GM12878 (cell line): ENCODE measurements around the gene KLHL3. TPM values are rescaled to one million over a fixed set of nuclear protein-coding genes. Genes with fewer than 3 reads are reported as not detected.

Source experiments
- ATAC-seq: fragments of 200-7000 bp; cut with Tn5 transposase; 3 replicates; pipeline ENCODE4 v1.9.1; 2020; ENCODE audit warnings: mild to moderate bottlenecking, moderate library complexity
- BruUV-seq: library from RNA; stranded (reverse); fragments of 400-500 nt; replicated peaks from 2 replicates; lab custom pipeline; 2021; lab: Mats Ljungman, UMichigan
- CTCF ChIA-PET: fragments of 300-600 bp; sonication (Branson Sonifier 250); formaldehyde crosslinking; extraction: SDS; loops from one replicate; lab custom pipeline; 2021; ENCODE audit warnings: inconsistent platforms; lab: Yijun Ruan, JAX
- POLR2A ChIA-PET: fragments of 350-600 bp; formaldehyde crosslinking; extraction: SDS; loops from one replicate; lab custom pipeline; 2021; ENCODE audit warnings: inconsistent platforms; lab: Charles Lee
- RAD21 ChIA-PET: fragments of 300-600 bp; sonication (Branson Sonifier 250); formaldehyde crosslinking; loops from one replicate; lab custom pipeline; 2023; ENCODE audit warnings: antibody characterized with exemption; ENCODE audit not compliant: unreplicated experiment; lab: Charles Lee
- SMC1A ChIA-PET: fragments of 300-600 bp; sonication (Branson Sonifier 250); formaldehyde crosslinking; loops from one replicate; lab custom pipeline; 2023; ENCODE audit not compliant: unreplicated experiment, uncharacterized antibody; lab: Charles Lee
- DNase-seq: peaks from one replicate; pipeline ENCODE4 v3.0.0-alpha.2; 2011; ENCODE audit warnings: low read depth, low spot score
- FAIRE-seq: peaks from 3 replicates; lab custom pipeline; 2011; peaks lifted over from hg19 to GRCh38; lab: Jason Lieb, UNC
- H2AFZ ChIP-seq: 2 replicates; pipeline ENCODE4 v1.6.0; 2011; ENCODE audit warnings: low read depth, low read length, control low read depth; ENCODE audit not compliant: control insufficient read depth
- H3K27ac ChIP-seq: 2 replicates; pipeline ENCODE4 v1.5.1; 2011; ENCODE audit warnings: control low read depth; ENCODE audit not compliant: control insufficient read depth, insufficient read depth
- H3K27me3 ChIP-seq, 2 experiments: replicated peaks in 1 of 2; 2 replicates each; pipeline versions ENCODE4 v1.6.0 to v1.6.1; 2011; ENCODE audit warnings: low read length in 1 of 2; ENCODE audit not compliant: control insufficient read depth in 2 of 2, insufficient read depth in 2 of 2
- H3K36me3 ChIP-seq, 2 experiments: 2 replicates each; pipeline ENCODE4 v1.5.1; 2011; ENCODE audit warnings: low read length in 1 of 2; ENCODE audit not compliant: control insufficient read depth in 2 of 2, insufficient read depth in 2 of 2
- H3K4me1 ChIP-seq: 2 replicates; pipeline ENCODE4 v1.6.1; 2011; ENCODE audit warnings: mild to moderate bottlenecking, low read length, moderate library complexity, mixed read lengths; ENCODE audit not compliant: control insufficient read depth, insufficient read depth
- H3K4me2 ChIP-seq: 2 replicates; pipeline ENCODE4 v1.6.0; 2011; ENCODE audit warnings: control low read depth; ENCODE audit not compliant: control insufficient read depth, insufficient read depth
- H3K4me3 ChIP-seq: fragments of 200-600 bp; sonication (generic); 2 replicates; pipeline ENCODE4 v1.5.1; 2016
- H3K79me2 ChIP-seq: 2 replicates; pipeline ENCODE4 v1.6.0; 2011; ENCODE audit warnings: low read length; ENCODE audit not compliant: control insufficient read depth, insufficient read depth
- H3K9ac ChIP-seq: 2 replicates; pipeline ENCODE4 v1.8.0; 2011; ENCODE audit warnings: low read length, control low read depth, mixed read lengths; ENCODE audit not compliant: control insufficient read depth, insufficient read depth
- H3K9me3 ChIP-seq: replicated peaks from 3 replicates; pipeline ENCODE4 v1.5.1; 2011; ENCODE audit warnings: mild to moderate bottlenecking, low read length; ENCODE audit not compliant: control insufficient read depth, insufficient read depth
- H4K20me1 ChIP-seq: 2 replicates; pipeline ENCODE4 v1.6.0; 2011; ENCODE audit not compliant: control insufficient read depth, insufficient read depth
- ESRRA ChIP-seq: IDR thresholded peaks from 2 replicates; pipeline ENCODE4 v1.6.1; 2012; ENCODE audit warnings: mild to moderate bottlenecking, low read length, improper control_type of control experiment
- GATAD2B ChIP-seq: fragments of 450-650 bp; conservative IDR thresholded peaks from 2 replicates; pipeline ENCODE4 v1.6.1; 2017; ENCODE audit warnings: low read depth, mild to moderate bottlenecking, moderate library complexity
- MTA3 ChIP-seq: IDR thresholded peaks from 2 replicates; pipeline ENCODE4 v1.6.1; 2012; ENCODE audit warnings: low read length, inconsistent platforms, borderline replicate concordance
- MXI1 ChIP-seq: fragments of 150-350 bp; IDR thresholded peaks from 2 replicates; pipeline ENCODE4 v1.6.1; 2011; ENCODE audit warnings: low read depth, mild to moderate bottlenecking, inconsistent platforms, low read length, improper control_type of control experiment
- MYC ChIP-seq: IDR thresholded peaks from 2 replicates; pipeline ENCODE4 v1.6.1; 2011; ENCODE audit warnings: mild to moderate bottlenecking, low read length, moderate library complexity, inconsistent platforms; ENCODE audit not compliant: insufficient read depth, insufficient replicate concordance, insufficient read length, severe bottlenecking
- NFXL1 ChIP-seq: fragments of 450-650 bp; IDR thresholded peaks from 2 replicates; pipeline ENCODE4 v1.6.1; 2017; ENCODE audit warnings: antibody characterized with exemption, mild to moderate bottlenecking, borderline replicate concordance
- RB1 ChIP-seq: fragments of 450-650 bp; formaldehyde crosslinking; IDR thresholded peaks from 2 replicates; pipeline ENCODE4 v1.6.1; 2017; ENCODE audit warnings: mild to moderate bottlenecking, borderline replicate concordance
- SPI1 ChIP-seq: IDR thresholded peaks from 2 replicates; pipeline ENCODE4 v1.6.1; 2011; ENCODE audit warnings: low read depth, mild to moderate bottlenecking, low read length, moderate library complexity, borderline replicate concordance; ENCODE audit not compliant: insufficient read depth
- SREBF1 ChIP-seq: IDR thresholded peaks from 2 replicates; pipeline ENCODE4 v1.6.1; 2012; ENCODE audit warnings: mild to moderate bottlenecking, low read length
- SRF ChIP-seq, 2 experiments: IDR thresholded peaks; 2 replicates each; pipeline ENCODE4 v1.6.1; 2011; ENCODE audit warnings: low read depth in 2 of 2, low read length in 2 of 2, mild to moderate bottlenecking in 1 of 2, moderate library complexity in 1 of 2
- SUPT20H ChIP-seq: IDR thresholded peaks from 2 replicates; pipeline ENCODE4 v1.6.1; 2011; ENCODE audit warnings: low read depth, mild to moderate bottlenecking, low read length, moderate library complexity, borderline replicate concordance; ENCODE audit not compliant: control insufficient read depth
- TBL1XR1 ChIP-seq: IDR thresholded peaks from 2 replicates; pipeline ENCODE4 v1.6.1; 2012; ENCODE audit warnings: low read depth, low read length, improper control_type of control experiment
- WGBS: methylation state at CpG from one replicate; pipeline ENCODE4 v1.1.6; 2016; ENCODE audit warnings: low lambda C conversion rate; ENCODE audit not compliant: insufficient replicate concordance, insufficient coverage; ENCODE audit errors: missing lambda C conversion rate; 5-methylcytosine and 5-hydroxymethylcytosine counted together
- in situ Hi-C: fragments of 300-500 bp; cut with MboI; formaldehyde crosslinking; loops from 9 replicates; pipeline ENCODE4 v1.14.3; 2018; ENCODE audit warnings: mixed read lengths
- intact Hi-C: fragments of 100-400 bp; cut with micrococcal nuclease; formaldehyde crosslinking; loops from one replicate; pipeline ENCODE4 v1.14.2; 2022; ENCODE audit not compliant: unreplicated experiment
- polyA plus RNA-seq, 11 experiments: library from polyadenylated mRNA; depleted of rRNA in 4 of 11; unstranded in 6 of 11; stranded (reverse) in 5 of 11; fragments of >200 nt; fragmentation: Nextera tagmentation in 4 of 11; fragmentation: Illumina TruSeq in 1 of 11; extraction: Ambion mirVana in 4 of 11; extraction: Trizol in 1 of 11; gene quantifications; 1 replicate in 1 of 11; 2 replicates in 10 of 11; pipeline versions ENCODE4 v1.2.1 to v1.2.3, GENCODE V29; 2011 to 2016; ENCODE audit warnings: inconsistent platforms in 2 of 11, missing spikeins in 2 of 11, low read depth in 1 of 11
- total RNA-seq, 4 experiments: library from RNA; depleted of rRNA in 3 of 4; stranded (reverse); fragments of >200 nt in 3 of 4; fragmentation: Illumina TruSeq in 1 of 4; extraction: Trizol in 1 of 4; gene quantifications; 2 replicates each; pipeline versions ENCODE4 v1.2.1 to v1.2.3, GENCODE V29; 2013 to 2021
- TF ChIP-seq, protein P1 (sequence below): fragments of 450-650 bp; IDR thresholded peaks from 2 replicates; pipeline ENCODE4 v1.6.1; 2017; ENCODE audit warnings: borderline replicate concordance

KLHL3 gene
- total and polyA plus RNA-seq, 10 of the 15 experiments (the other 5 are each of a cell fraction or from before 2014, with no cell fraction given): 1.7 to 11.7 (median 5.6) TPM

GRCh38 chr5:137666901-137667300 lies 69.0 kb downstream of the KLHL3 start:
- ChIA-PET POLR2A (interaction anchor here (0.5 to 1.0 kb wide), 3 partner anchors 10 to 23 kb away, joined by 3 to 7 read pairs (median 4); no protein-coding TSS in a partner anchor), RAD21 (interaction anchor here (1.2 to 2.9 kb wide), 4 partner anchors 37 to 76 kb away, joined by 4 to 18 read pairs (median 9); partner anchors contain the start of gene KLHL3), CTCF (interaction anchor here (0.9 to 16.9 kb wide), 8 partner anchors 8 to 112 kb away, joined by 3 to 619 read pairs (median 4); partner anchors contain the start of gene KLHL3), SMC1A (interaction anchor here (0.9 to 2.4 kb wide), 13 partner anchors 8 to 222 kb away, joined by 3 to 22 read pairs (median 5); partner anchors contain the start of genes KLHL3 and PKD2L2)
- Histone ChIP-seq H3K27me3 (no peaks in the 10 kb centered on the region), H3K36me3 (no peaks in the 10 kb centered on the region; a peak in 1 of 4 replicates), H3K79me2 (no peaks in the 10 kb centered on the region), H3K4me1 (peaks cover 14% of the 10 kb centered on the region), H4K20me1 (no peaks in the 10 kb centered on the region), H3K4me2 (peak overlapping the region; percentile 30), H2AFZ (no peak overlapping the region; the same call in 1 of the 2 replicates), H3K4me3 (no peak overlapping the region), H3K27ac (peak overlapping the region; percentile 29; the same call in 1 of the 2 replicates), H3K9me3 (no peaks in the 10 kb centered on the region), H3K9ac (no peak overlapping the region)
- in situ Hi-C loops (loop anchor here (10.0 kb wide), 1 partner anchor 468 kb away; the partner anchor contains the start of gene NME5), intact Hi-C loops (no loop called here)
- DNase-seq: no peak
- ATAC-seq: no peak
- no TSS peak for BruUV-seq
- TF ChIP-seq MTA3 (no peak), MYC (no peak), SREBF1 (no peak), SPI1 (no peak), TBL1XR1 (no peak), GATAD2B (no peak), ESRRA (no peak), SUPT20H (no peak), MXI1 (no peak), RB1 (no peak), NFXL1 (no peak), SRF (IDR thresholded peaks at IDR 0.05; ENCODE audit: low read depth in 2 of 2, low read length in 2 of 2) (no peak)
- TF ChIP-seq, protein P1, sequence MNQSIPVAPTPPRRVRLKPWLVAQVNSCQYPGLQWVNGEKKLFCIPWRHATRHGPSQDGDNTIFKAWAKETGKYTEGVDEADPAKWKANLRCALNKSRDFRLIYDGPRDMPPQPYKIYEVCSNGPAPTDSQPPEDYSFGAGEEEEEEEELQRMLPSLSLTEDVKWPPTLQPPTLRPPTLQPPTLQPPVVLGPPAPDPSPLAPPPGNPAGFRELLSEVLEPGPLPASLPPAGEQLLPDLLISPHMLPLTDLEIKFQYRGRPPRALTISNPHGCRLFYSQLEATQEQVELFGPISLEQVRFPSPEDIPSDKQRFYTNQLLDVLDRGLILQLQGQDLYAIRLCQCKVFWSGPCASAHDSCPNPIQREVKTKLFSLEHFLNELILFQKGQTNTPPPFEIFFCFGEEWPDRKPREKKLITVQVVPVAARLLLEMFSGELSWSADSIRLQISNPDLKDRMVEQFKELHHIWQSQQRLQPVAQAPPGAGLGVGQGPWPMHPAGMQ: no peak
- 54% methylated on average over 2 of the region's 2 CpGs for WGBS
- FAIRE-seq: no peak
